SK-N-SH (cell line): Measurements from ENCODE around the gene OXSR1. TPM values are rescaled to one million over a fixed set of nuclear protein-coding genes. Genes with fewer than 3 reads are reported as not detected.

ENCODE experiments used
- CTCF ChIA-PET: fragments of 300-600, 350-600 bp; formaldehyde crosslinking; extraction: SDS; loops from one replicate; lab custom pipeline; 2021; lab: Yijun Ruan, JAX
- POLR2A ChIA-PET: fragments of 350-600 bp; sonication (Branson Sonifier 250); formaldehyde crosslinking; extraction: SDS; loops from one replicate; lab custom pipeline; 2020; ENCODE audit warnings: antibody characterized with exemption, inconsistent platforms; lab: Yijun Ruan, JAX
- DNase-seq: peaks from one replicate; pipeline ENCODE4 v3.0.0; 2012
- H2AFZ ChIP-seq: fragments of 200-600 bp; sonication (generic); 2 replicates; pipeline ENCODE4 v1.8.1; 2016; ENCODE audit warnings: antibody characterized with exemption, mild to moderate bottlenecking, low read depth
- H3F3A ChIP-seq: fragments of 200-600 bp; sonication (generic); replicated peaks from 2 replicates; pipeline ENCODE3; 2016; ENCODE audit warnings: antibody characterized with exemption, mild to moderate bottlenecking; ENCODE audit not compliant: insufficient read depth
- H3K27ac ChIP-seq, 2 experiments: fragments of 200-500 bp in 1 of 2; fragments of 200-600 bp in 1 of 2; sonication (Bioruptor generic) in 1 of 2; sonication (generic), shearing (Covaris generic) in 1 of 2; 2 replicates each; pipeline versions ENCODE4 v1.5.1 to v1.6.1; 2014 to 2016; ENCODE audit warnings: low read depth in 2 of 2, inconsistent platforms in 1 of 2, low read length in 1 of 2, mild to moderate bottlenecking in 1 of 2, mixed read lengths in 1 of 2
- H3K27me3 ChIP-seq: fragments of 200-600 bp; sonication (generic), shearing (Covaris generic); 2 replicates; pipeline ENCODE4 v1.6.1; 2016; ENCODE audit warnings: mixed run types; ENCODE audit not compliant: insufficient read depth
- H3K36me3 ChIP-seq, 2 experiments: fragments of 200-500 bp in 1 of 2; fragments of 200-600 bp in 1 of 2; sonication (Bioruptor generic) in 1 of 2; sonication (generic) in 1 of 2; replicated peaks in 1 of 2; 2 replicates each; pipeline versions ENCODE3 to v1.5.1; 2014 to 2016; ENCODE audit warnings: low read length in 1 of 2, mild to moderate bottlenecking in 1 of 2; ENCODE audit not compliant: insufficient read depth in 2 of 2, control insufficient read depth in 1 of 2
- H3K4me1 ChIP-seq, 2 experiments: fragments of 200-500 bp in 1 of 2; fragments of 200-600 bp in 1 of 2; sonication (Bioruptor generic) in 1 of 2; sonication (generic), shearing (Covaris generic) in 1 of 2; 2 replicates each; pipeline versions ENCODE4 v1.5.1 to v1.6.1; 2014 to 2016; ENCODE audit warnings: low read depth in 1 of 2, low read length in 1 of 2, mixed run types in 1 of 2; ENCODE audit not compliant: insufficient read depth in 2 of 2, control insufficient read depth in 1 of 2
- H3K4me2 ChIP-seq: fragments of 200-600 bp; sonication (generic), shearing (Covaris generic); 2 replicates; pipeline ENCODE4 v1.6.1; 2017; ENCODE audit warnings: mixed run types
- H3K4me3 ChIP-seq, 2 experiments: fragments of 200-500 bp in 1 of 2; fragments of 200-600 bp in 1 of 2; sonication (Bioruptor generic) in 1 of 2; sonication (generic), shearing (Covaris generic) in 1 of 2; 2 replicates each; pipeline versions ENCODE4 v1.5.1 to v1.8.1; 2014 to 2016; ENCODE audit warnings: low read depth in 2 of 2, inconsistent platforms in 1 of 2, low read length in 1 of 2, mild to moderate bottlenecking in 1 of 2, mixed read lengths in 1 of 2, moderate library complexity in 1 of 2
- H3K79me2 ChIP-seq: fragments of 200-600 bp; sonication (generic); 2 replicates; pipeline ENCODE4 v1.8.1; 2017; ENCODE audit warnings: mild to moderate bottlenecking; ENCODE audit not compliant: insufficient read depth
- H3K9ac ChIP-seq: fragments of 200-600 bp; sonication (generic); 2 replicates; pipeline ENCODE4 v1.6.1; 2017; ENCODE audit warnings: mixed run types
- H3K9me2 ChIP-seq: fragments of 200-600 bp; sonication (generic); 2 replicates; pipeline ENCODE4 v1.6.1; 2017; ENCODE audit warnings: mixed run types
- H3K9me3 ChIP-seq: fragments of 200-600 bp; sonication (generic); 2 replicates; pipeline ENCODE4 v1.6.1; 2017; ENCODE audit warnings: mixed run types, mild to moderate bottlenecking, moderate library complexity
- H4K20me1 ChIP-seq: fragments of 200-600 bp; sonication (generic); 2 replicates; pipeline ENCODE4 v1.6.1; 2017; ENCODE audit warnings: mild to moderate bottlenecking, mixed run types; ENCODE audit not compliant: insufficient read depth
- ELF1 ChIP-seq: IDR thresholded peaks from 2 replicates; pipeline ENCODE4 v1.4.0; 2012
- EP300 ChIP-seq, 2 experiments: IDR thresholded peaks; 2 replicates each; pipeline versions ENCODE4 v1.4.0 to v1.6.1; 2012; ENCODE audit warnings: borderline replicate concordance in 1 of 2, low read depth in 1 of 2, low read length in 1 of 2
- EZH2phosphoT487 ChIP-seq: fragments of 200-600 bp; sonication (generic); IDR thresholded peaks from 2 replicates; pipeline ENCODE4 v1.6.1; 2017; ENCODE audit warnings: low read depth, mixed run types, mild to moderate bottlenecking, antibody characterized with exemption, moderate library complexity, borderline replicate concordance
- FOSL2 ChIP-seq: IDR thresholded peaks from 2 replicates; pipeline ENCODE4 v1.4.0; 2012; ENCODE audit warnings: low read depth, mild to moderate bottlenecking, moderate library complexity, borderline replicate concordance
- FOXJ3 ChIP-seq: sonication (generic); formaldehyde crosslinking; IDR thresholded peaks from 2 replicates; pipeline ENCODE4 v1.5.1; 2020; ENCODE audit warnings: mild to moderate bottlenecking, missing genetic modification reagents
- GATA2 ChIP-seq: sonication (generic); formaldehyde crosslinking; IDR thresholded peaks from 2 replicates; pipeline ENCODE4 v1.5.0; 2020; ENCODE audit warnings: mild to moderate bottlenecking, missing genetic modification reagents
- IRF3 ChIP-seq: fragments of 150-350 bp; IDR thresholded peaks from 2 replicates; pipeline ENCODE4 v1.6.1; 2016; ENCODE audit warnings: mild to moderate bottlenecking, low read depth, low read length
- JUND ChIP-seq: IDR thresholded peaks from 2 replicates; pipeline ENCODE4 v1.4.0; 2012
- RCOR1 ChIP-seq: fragments of 150-350 bp; IDR thresholded peaks from 2 replicates; pipeline ENCODE4 v1.6.1; 2017; ENCODE audit warnings: antibody characterized with exemption, low read length
- SIN3A ChIP-seq: IDR thresholded peaks from 2 replicates; pipeline ENCODE4 v1.6.1; 2012; ENCODE audit warnings: low read depth, mild to moderate bottlenecking, low read length, moderate library complexity, borderline replicate concordance
- TEAD4 ChIP-seq: IDR thresholded peaks from 2 replicates; pipeline ENCODE4 v1.4.0; 2012; ENCODE audit warnings: mild to moderate bottlenecking, borderline replicate concordance; ENCODE audit not compliant: insufficient read depth
- USF1 ChIP-seq: IDR thresholded peaks from 2 replicates; pipeline ENCODE4 v1.4.0; 2012; ENCODE audit warnings: low read depth, borderline replicate concordance
- WGBS: methylation state at CpG from one replicate; pipeline ENCODE4 v1.1.6; 2017; ENCODE audit warnings: low lambda C conversion rate; 5-methylcytosine and 5-hydroxymethylcytosine counted together
- polyA plus RNA-seq, 3 experiments: library from polyadenylated mRNA; depleted of rRNA; stranded (reverse); fragments of >200 nt; gene quantifications; 2 replicates each; pipeline ENCODE4 v1.2.3, GENCODE V29; 2012
- TF ChIP-seq, protein P1 (sequence below): IDR thresholded peaks from 2 replicates; pipeline ENCODE4 v1.4.0; 2012; ENCODE audit warnings: low read depth
- TF ChIP-seq, protein P2 (sequence below): IDR thresholded peaks from 2 replicates; pipeline ENCODE4; 2012

Gene OXSR1
- polyA plus RNA-seq, 1 of the 3 experiments (the other 2 are of a cell fraction): 22.3 TPM

DNA sequence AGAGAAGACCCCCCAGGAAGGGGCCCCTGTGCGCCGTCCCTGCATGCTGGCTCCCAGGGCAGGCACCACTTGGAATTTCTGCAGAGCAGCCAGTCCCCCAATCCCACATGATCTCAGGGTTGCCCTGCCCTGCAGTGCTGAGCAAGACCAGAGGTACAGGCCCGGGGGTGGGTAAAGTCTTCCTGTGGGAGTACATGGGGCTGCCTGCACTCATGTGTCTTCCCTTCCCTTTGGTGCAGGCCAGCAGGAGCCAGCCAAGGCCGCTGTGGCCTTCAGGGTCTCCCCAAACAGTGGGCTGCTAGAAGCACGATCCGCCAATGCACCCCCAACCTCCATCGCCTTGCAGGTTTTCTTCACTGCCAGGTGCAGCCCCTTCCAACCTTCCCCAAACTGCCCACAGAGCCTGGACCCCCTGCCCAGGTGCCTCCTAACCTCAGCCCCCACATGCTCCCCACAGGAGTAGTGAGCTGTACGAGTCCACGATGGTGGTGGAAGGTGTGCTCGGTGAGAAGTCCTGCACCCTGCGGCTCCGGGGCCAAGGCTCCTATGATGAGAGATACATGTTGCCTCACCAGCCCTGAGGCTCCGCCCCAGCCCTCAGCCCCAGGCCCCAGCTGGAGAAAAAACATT, 43.4 kb upstream of the OXSR1 start (continued):
- no peak for TF ChIP-seq USF1

DNA sequence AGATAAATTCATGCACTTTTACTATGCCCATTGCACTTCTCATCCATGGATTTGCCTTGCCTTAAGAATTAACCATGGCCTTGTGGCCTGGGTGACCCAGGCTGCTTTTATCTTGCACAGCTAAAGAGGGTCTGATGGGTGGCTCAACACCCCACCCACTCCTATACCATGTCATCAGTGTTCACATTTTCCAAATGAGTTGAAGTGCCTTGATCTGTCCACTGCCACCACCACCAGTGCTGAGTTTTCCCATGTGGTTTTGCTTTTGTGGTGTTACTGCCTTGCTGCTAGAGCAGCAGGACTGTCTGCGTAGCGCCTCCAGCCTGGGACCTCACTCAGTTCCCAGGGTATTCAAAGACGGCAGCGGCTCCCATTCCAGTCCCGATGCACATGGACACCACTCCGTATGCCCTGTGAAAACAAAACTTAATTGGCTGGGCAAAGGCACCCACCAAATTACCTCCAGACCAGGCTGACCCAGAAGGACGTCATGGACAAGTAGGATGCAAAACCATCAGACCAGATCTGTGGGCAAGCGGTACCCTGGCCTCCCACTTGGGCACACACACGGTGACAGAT, 42.5 kb upstream of the OXSR1 start:
- Histone ChIP-seq H3K4me3 (no peak overlapping the region), H3K4me2 (no peak overlapping the region), H3K9me2 (no peaks in the 10 kb centered on the region)
- TF ChIP-seq RCOR1: no peak
- TF ChIP-seq EP300 (IDR thresholded peaks at IDR 0.05; ENCODE audit: borderline replicate concordance in 1 of 2, low read depth in 1 of 2, low read length in 1 of 2): no peak
- TF ChIP-seq, protein P1, sequence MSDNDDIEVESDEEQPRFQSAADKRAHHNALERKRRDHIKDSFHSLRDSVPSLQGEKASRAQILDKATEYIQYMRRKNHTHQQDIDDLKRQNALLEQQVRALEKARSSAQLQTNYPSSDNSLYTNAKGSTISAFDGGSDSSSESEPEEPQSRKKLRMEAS: no peak
- no peak for TF ChIP-seq ELF1
- no peak for TF ChIP-seq FOSL2
- TF ChIP-seq USF1: no peak
- TF ChIP-seq TEAD4: no peak
- TF ChIP-seq SIN3A: no peak
- TF ChIP-seq JUND: no peak
- no peak for TF ChIP-seq EZH2phosphoT487
- no peak for TF ChIP-seq GATA2 (CRISPR knock-in tag)
- TF ChIP-seq IRF3: no peak
- TF ChIP-seq, protein P2, sequence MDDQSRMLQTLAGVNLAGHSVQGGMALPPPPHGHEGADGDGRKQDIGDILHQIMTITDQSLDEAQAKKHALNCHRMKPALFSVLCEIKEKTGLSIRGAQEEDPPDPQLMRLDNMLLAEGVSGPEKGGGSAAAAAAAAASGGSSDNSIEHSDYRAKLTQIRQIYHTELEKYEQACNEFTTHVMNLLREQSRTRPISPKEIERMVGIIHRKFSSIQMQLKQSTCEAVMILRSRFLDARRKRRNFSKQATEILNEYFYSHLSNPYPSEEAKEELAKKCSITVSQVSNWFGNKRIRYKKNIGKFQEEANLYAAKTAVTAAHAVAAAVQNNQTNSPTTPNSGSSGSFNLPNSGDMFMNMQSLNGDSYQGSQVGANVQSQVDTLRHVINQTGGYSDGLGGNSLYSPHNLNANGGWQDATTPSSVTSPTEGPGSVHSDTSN: no peak
- TF ChIP-seq FOXJ3 (CRISPR knock-in tag): no peak
- TF ChIP-seq, all 33 proteins: peak for 0
- Histone ChIP-seq H3F3A (no peaks in the 10 kb centered on the region), H3K9me3 (no peaks in the 10 kb centered on the region), H3K27me3 (no peaks in the 10 kb centered on the region), H2AFZ (no peak overlapping the region), H4K20me1 (no peaks in the 10 kb centered on the region), H3K36me3 (peaks cover 13 to 52% of the 10 kb centered on the region in 2 experiments), H3K27ac (no peak overlapping the region), H3K4me1 (no peaks in the 10 kb centered on the region), H3K9ac (no peak overlapping the region), H3K79me2 (no peaks in the 10 kb centered on the region)
- POLR2A ChIA-PET: no interaction called here
- CTCF ChIA-PET: interaction anchor here (1.6 kb wide), 1 partner anchor 8 kb away, joined by 4 read pairs; no protein-coding TSS in a partner anchor
- WGBS: 95% methylated on average over 9 of the region's 9 CpGs
- DNase-seq: no peak
